Measurements from ENCODE around the gene CAPZB. TPM values are rescaled to one million over a fixed set of nuclear protein-coding genes. Genes with fewer than 3 reads are reported as not detected.

CAPZB gene
- total RNA-seq, 4 donors from 2014 or later = 84.2 to 119 (median 102) TPM

DNA sequence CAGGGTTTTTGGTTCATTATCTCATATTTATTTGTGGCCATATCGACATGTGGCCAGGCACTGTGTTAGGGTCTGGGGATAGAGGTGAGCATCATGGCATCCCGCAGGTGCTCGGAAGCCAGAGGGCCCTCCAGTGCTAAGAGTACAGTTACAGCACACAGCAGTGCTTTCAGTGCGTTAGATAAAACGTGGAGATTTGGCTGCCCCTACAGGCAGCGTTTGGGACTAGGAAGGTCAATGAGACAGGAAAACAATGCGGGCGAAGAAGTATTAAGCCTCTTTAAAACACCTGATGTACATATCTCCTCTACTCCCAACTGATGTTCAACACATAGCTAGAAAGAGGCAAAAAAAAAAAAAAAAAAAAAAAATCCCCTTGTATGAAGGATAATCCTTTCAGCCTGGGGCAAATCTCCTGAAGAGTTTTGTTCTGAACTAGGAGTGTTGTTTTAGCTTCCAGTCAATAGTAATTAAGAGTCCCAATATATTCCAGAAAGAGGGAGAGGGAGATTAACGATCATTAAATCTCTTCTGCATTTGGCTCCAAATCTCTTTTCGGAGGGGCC, 80.1 kb downstream of the CAPZB start:
- TF ChIP-seq, protein P1, sequence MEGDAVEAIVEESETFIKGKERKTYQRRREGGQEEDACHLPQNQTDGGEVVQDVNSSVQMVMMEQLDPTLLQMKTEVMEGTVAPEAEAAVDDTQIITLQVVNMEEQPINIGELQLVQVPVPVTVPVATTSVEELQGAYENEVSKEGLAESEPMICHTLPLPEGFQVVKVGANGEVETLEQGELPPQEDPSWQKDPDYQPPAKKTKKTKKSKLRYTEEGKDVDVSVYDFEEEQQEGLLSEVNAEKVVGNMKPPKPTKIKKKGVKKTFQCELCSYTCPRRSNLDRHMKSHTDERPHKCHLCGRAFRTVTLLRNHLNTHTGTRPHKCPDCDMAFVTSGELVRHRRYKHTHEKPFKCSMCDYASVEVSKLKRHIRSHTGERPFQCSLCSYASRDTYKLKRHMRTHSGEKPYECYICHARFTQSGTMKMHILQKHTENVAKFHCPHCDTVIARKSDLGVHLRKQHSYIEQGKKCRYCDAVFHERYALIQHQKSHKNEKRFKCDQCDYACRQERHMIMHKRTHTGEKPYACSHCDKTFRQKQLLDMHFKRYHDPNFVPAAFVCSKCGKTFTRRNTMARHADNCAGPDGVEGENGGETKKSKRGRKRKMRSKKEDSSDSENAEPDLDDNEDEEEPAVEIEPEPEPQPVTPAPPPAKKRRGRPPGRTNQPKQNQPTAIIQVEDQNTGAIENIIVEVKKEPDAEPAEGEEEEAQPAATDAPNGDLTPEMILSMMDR (IDR thresholded peaks at IDR 0.05; ENCODE audit: low read depth) = no peak

DNA sequence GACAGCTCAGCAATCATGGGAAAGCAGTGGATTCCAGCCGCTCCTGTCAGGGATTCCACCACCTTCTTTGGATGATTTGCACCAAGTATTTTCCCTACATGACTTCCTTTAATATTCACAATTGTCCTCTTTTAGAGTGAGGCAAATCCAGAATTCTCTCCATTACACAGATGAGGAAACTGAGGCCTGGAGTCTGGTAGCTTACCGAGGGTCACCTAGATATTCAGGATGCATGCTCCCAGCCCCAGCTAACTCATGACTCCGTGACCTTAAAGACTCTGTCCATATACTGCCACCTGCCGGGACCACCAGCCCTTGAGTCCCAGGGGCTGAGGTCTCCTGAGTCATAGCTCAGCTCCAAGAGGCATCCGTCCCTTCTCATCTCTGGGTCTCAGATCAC, 80.6 kb downstream of the CAPZB start:
- TF ChIP-seq, protein P1 (IDR thresholded peaks at IDR 0.05; ENCODE audit: low read depth) = no peak

DNA sequence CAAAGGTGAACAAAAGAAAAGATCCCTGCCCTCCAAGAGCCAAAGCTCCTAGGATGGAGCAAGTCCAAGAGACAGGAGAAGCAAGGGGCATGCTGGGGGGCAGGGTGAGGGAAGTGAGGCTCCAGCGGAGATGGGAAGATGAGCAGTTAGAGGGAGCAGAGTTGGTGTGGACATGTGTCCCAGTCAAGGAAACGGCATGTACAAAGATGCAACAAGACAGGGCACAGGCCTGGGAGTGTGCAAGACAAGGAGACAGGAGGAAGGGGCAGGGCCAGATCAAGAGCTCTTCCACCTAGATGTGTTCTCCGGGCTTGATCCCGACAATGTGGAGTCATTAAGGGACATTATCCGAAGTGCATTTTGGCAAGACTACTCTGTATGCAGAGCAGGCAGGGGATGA, 82.1 kb downstream of the CAPZB start:
- TF ChIP-seq, protein P1 (IDR thresholded peaks at IDR 0.05; ENCODE audit: low read depth) = no peak

DNA sequence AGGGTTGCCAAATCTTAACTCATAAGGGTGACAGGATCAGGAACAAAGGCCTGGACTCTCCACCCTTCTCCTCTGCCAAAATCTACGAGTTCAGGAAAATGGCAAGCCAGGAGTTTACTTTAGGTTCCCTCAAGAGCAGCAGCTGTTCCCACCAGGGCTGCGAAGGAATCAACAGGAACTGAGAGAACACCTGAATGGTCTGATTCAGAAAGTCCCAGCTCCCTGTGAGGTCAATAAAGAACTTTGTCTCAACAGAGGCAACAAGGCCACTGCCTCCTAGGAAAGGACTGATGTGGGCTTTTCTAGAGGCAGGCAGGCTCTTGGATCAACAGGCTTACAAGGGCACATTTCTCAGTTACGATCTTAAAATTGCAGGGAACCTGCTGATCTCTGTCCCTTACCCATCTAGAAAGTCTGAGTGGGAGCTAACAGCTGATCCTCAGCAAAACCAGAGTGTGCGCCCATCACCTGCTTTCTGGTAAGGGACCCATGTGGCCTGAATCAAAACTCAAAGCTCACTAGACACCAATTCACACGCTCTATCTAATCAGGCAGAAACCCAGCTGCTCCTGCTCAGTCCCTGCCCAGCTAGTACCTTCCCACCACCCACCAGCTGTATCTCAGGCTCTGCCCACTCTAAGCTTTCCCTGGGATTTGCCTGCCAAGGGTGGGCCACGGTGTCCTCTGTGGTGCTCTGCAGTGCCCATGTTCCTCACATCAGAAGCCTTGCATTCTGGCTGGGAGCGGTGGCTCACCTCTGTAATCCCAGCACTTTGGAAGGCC, 83.1 kb downstream of the CAPZB start:
- TF ChIP-seq, protein P1 (IDR thresholded peaks at IDR 0.05; ENCODE audit: low read depth) = no peak

DNA sequence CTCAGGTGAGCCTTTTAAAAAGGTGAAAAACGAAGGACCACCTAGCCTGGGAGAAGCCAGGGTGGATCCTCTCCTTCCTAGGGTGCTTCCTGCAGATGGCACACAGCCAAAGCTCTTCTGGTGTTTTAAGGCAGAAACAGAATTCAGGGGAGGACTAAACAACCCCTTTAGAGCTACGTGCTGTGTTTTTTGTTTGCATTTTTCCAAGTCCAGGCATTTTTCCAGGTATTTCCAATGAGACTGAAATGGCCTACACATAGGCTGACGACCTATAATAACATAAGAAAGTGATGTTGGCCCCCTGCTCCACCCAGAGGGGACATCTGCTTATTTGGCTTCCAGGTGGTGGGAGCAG, 83.8 kb downstream of the CAPZB start:
- TF ChIP-seq, protein P1 (IDR thresholded peaks at IDR 0.05; ENCODE audit: low read depth) = no peak

DNA sequence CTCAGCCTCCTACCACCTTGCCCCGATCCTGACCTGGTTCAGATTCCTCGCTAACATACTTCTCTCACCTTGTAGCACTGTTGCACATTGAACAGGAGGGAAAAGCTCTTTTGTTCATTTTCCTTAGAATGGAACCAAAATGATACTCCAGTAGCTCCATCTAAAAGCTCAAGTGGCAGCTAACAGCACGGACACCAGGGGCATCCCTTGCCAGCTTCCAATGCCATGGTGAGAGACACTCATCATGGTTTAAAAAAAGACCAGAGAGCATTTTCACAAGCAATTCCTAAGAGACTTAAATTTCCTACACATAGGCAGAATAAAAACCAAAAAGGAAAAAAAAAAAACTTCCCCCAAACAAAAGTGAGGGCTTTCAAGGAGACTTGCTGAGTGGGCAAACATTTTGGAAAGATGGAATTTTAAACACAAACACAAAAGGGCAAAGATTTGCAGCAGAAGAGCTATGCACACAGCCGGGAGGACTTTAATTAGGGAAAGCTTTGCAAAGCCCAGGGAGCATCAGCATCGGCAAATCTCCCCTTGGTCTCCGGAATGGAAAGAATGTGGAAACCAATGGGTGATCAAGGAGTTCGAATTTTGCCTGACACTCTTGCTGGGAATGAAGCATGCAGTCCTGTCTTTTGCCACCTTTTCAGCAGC, 84.3 kb downstream of the CAPZB start:
- TF ChIP-seq, protein P1 (IDR thresholded peaks at IDR 0.05; ENCODE audit: low read depth) = no peak

DNA sequence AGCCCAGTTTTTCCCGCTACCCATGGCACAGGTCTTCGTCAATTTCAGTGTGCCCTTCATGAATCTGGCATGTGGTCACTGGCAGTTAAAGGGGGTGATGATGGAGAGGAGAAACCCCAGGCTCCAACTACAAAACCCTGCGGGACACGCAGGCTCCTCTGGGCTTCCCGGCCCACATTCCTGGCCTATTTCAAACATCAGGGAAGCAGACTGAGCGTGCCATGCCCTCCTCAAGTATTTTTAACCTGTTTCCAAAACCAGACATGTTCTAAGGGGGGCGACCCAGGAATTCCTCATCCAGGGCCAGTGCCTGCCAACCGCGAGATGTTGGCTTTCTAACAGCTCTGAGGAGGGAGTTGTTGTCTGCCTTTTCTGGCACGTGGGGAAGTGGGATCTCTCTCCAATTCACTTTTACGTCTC, 85.1 kb downstream of the CAPZB start:
- TF ChIP-seq, protein P1 (IDR thresholded peaks at IDR 0.05; ENCODE audit: low read depth) = no peak

Data from subcutaneous adipose tissue (tissue), 4 donors.